Endometrial microvascular endothelial cells (primary cell): ENCODE data around the gene AANAT. TPM values are rescaled to one million over a fixed set of nuclear protein-coding genes. Genes with fewer than 3 reads are reported as not detected.

Experiments used
- in situ Hi-C: cut with HindIII; loops from 2 replicates; pipeline ENCODE4 v1.10.0; 2017; ENCODE audit warnings: low sequenced_read_pairs, low pct_unique_long_range_greater_than_20kb; ENCODE audit errors: inconsistent ontology term
- total RNA-seq: library from RNA; depleted of rRNA; stranded (reverse); fragments of >200 nt; gene quantifications from one replicate; pipeline ENCODE4 v1.2.3, GENCODE V29; 2015; ENCODE audit errors: inconsistent ontology term

AANAT gene
- total RNA-seq, 1 donor from 2014 or later, result not detected

DNA sequence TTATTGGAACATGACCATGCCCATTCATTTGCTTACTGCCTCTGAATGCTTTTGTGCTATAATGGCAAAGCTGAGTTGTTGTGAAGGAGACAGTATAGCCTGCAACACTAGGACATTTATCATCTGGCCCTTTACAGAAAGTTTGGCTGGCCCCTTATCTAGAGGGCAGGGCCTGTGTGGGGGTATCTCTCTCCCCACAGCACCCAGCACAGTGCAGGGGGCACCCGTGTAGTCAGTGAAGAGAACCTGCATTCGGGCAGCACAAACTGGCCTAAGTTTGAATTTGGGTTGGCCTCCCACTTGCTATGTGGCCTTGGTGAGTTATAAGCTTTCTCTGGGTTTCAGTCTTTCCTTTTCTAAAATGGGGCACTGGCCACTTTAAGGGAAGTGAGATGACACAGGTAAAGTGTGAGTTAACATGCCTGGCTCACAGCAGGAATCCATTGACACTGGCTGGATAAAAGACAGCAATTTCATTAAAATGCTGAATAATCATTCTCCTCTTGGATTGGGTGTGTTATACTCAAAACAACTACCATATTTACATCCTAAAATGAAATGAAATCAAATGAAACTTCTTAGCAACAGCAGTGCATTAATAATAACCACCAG lies 26.5 kb upstream of the AANAT start:
- in situ Hi-C loops, result no loop called here

DNA sequence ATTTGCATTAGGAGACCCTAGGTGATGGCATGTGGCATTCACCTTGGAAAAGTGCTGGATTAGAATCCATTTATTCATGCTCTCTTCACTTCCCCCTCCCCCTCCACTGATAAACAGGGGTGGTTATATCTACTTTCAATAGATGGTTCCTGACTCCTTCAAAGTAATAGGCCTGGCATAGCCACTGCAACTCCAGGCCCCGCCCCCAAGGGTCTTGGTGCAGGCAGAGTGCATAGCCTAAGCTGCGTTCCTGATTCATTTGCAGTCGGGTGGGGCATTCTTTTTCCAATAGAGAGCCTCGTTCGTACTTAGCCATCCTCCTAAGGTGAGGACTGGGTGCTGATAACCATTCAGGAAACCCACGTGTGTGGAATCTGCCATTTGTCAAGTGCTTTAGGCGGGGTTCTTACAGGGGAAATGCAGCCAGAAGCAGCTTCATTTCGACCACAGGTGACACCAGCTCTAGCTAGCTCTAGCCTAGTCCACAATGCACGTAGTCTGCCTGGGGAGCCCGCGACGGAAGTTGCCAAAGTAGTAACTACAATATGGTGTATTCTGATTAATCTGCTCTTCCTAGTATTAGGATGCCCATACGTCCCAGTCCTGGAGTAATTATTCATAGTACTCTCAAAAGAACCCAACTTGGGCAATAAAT lies 25.6 kb upstream of the AANAT start:
- in situ Hi-C loops, result no loop called here

DNA sequence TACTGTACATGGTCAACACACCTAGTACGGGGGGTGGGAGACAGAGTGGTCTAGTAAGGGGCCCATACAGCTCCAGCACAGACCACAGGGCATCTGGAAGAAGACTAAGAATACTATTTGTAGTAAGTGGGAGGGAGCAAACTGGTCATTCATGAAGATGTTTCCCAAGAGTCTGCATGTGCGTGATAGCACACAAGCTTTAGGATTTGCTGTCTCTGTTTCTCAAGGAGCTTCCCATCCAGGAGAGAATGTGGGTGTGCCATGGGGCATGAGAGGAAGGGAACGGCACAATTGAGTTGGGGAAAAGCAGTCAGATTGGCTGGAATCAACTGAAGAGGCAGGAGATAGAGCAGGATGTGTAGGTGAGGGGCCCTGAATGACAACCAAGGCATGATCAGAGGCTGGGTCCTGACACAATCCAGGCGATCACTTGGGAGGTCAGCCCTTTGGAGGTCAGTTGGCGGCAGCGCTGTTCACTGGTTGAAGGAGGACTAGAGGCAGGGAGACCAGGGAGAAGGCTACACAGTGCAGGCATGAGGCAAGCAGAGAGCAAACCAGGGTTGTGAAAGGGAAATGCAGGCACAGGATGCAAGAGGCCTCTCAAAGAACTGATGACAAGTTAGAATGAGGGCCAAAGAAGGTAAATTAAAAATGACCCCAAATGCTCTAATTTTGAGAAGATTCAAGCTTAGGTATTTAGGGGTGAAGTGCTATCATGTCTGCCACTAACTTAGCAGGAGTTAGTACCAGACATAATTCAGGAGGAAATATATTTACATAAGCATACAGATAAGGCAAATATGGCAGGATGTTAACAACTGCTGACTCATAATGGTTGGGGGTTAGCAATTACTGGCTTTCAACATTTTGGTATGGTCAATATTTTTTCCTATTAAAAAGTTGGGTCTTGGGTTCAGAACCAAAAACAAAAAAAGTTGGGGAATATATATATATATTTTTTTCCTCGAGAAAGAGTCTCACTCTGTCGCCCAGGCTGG lies 24.8 kb upstream of the AANAT start:
- in situ Hi-C loops, result no loop called here

DNA sequence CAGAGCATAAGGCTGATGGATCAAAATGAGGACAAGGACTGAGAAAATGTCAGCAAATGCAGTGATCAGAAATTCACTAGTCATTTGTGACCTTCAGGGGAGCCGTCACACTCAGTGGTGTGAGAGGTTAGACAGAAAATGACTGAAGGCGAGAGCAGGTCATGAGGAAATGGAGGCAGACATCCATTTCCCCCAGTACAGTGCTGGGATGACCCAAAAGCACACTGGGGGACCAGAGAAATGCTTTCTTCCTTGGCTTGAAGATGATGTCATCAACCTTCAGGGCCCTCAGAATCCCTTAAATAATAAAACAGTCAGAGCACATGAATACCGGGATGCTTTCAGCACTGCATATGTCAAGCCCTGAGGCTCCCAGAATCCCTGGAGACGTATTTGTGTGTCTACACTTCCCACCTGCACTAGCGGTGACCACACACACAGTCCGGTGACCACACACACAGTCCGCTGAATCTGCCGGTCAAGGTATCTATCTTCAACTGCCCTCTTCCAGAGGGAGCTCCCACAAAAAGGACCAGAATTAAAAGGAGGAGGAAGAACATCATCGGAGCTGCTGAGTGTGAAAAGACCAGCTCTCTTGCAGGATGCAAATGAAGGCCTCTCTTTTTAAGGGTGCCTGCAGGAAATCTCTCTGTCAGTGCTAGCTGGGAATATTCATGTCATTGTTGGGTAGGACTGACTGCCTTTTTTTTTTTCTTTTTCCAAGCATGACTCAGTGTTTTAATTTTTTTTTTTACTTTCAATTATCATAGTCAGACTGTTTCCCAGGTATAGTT lies 22.7 kb upstream of the AANAT start:
- in situ Hi-C loops, result no loop called here

DNA sequence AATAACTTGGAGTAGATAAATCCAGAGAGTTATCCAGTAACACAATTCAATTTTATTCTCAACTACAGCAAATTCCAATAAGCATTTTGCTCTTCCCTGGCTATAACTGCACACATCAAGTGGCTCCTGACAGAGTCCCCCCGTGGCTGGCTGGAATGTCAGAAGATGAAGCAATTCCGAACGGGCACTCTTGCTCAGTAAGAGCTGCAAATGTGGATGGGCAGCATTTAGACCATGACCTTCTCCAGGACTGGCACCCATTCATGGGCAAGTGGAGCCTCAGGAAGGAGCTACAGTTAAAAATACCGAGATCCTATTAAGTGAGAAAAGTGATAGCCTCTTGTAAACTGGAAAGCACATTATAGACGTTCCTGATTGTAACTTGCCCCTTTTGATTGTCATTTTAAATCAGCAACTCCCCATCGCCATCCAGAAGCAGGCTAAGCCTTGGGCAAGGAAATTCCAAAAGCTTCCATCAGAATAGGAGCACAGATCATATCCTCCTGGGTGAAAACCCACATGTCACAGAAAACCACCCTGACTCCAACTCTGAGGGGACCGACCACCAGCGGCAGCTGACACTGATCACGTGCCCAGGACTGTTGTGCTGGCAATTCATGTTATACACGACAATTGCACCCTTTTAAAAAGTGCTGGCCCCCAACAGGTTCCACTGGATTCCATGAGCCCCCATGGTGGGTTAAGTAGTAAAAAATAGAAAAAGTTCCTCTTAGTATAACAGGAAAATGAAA lies 21.5 kb upstream of the AANAT start:
- in situ Hi-C loops, result no loop called here

DNA sequence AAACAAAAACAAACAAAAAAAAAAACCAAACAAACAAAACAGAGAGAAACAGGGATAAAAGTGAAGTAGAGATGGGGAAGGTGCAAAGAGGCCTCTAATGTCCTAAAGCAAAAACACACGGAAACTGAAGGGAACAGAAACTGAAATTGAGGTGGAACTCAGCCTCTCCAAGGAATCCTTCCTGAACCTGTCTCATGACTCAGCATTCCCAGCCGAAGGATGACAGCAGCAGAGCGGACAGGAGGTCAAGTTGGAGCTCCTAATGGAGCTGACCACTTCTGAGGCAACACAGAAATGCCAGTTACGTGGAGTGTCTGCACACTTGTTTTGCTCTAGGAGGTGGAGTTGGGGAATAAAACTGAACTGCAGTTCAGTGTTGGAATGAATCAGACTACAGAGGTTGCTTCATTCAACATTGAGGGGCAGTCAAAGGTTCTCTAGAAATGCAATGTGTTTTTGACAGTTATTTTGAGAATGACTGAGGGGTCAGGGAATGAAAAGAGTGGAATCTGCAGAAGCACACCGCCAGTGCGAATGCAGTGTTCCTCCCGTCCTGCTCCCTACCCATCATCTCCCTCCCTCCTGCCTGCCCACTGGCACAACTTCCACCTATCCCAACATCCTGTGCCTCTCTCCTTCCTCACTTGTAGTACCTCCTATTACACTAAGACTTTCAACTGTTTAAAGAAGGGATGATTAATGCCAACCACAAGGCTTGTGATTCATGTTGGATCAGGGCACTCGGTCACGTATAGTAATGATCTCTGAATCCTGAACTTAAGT lies 20.8 kb upstream of the AANAT start:
- in situ Hi-C loops, result no loop called here

DNA sequence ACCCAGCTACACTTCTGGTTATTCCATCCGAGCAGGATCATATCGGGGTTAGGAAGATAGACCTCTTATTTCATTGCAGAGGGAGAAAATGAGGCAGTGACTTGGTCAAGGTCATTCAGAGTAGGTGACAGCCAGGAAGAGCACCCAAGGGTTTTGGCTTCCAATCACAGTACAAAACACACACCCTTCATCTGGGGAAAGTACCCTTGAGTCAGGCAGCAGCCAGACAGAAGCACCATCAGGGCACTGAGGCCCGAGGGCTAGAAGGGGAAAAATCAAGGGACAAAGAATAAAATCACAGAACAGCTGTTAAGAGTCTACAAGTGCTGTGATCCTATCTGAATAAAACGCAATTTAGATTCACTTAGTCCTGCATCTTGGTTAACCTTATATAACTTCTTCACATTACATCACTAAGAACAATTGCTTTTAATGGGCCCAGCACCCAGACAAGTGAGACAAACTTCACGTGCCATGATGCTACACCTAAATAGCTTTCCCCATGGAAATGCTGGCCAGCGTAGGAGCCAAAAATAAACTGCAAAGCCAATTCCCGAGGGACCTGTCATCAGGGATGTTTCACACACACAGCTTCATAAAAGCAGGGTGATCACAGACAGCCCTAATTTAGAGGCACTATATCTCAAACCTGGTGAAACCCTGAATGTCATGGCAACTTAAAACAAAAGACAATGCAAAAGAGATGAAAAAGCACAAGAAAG lies 19.3 kb upstream of the AANAT start:
- in situ Hi-C loops, result no loop called here

DNA sequence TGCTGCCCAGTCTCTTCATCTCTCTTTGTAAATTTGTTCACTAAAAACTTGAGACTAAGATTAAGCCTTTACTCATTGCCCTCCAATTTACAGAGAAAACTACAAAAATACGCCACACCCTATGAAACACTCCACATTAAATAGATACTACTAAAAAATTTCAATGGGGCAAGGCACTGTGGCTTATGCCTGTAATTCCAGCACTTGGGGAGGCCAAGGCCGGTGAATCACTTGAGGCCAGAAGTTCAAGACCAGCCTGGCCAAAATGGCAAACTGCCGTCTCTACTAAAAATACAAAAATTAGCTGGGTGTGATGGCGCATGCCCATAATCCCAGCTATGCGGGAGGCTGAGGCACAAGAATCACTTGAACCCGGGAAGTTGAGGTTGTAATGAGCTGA lies 18.3 kb upstream of the AANAT start:
- in situ Hi-C loops, result no loop called here

DNA sequence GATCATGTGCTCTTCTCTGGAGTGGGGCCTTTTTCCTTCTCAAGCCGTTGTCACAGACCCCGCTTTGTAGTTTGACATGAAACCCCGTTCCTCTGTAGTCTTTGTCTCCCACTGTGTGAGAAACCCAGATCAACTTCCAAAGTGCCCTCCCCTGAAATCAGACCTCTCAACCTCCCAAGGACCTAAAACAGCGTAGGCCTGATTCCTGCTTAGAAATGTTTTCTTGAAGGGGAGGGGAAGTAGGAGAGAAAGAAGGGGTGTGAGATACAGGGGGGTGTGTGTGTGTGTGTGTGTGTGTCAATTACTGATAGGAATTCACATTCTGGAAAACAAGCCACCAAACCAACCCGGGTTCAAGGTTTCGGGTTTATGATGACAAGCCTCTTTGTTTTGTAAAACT lies 15.9 kb upstream of the AANAT start:
- in situ Hi-C loops, result no loop called here

DNA sequence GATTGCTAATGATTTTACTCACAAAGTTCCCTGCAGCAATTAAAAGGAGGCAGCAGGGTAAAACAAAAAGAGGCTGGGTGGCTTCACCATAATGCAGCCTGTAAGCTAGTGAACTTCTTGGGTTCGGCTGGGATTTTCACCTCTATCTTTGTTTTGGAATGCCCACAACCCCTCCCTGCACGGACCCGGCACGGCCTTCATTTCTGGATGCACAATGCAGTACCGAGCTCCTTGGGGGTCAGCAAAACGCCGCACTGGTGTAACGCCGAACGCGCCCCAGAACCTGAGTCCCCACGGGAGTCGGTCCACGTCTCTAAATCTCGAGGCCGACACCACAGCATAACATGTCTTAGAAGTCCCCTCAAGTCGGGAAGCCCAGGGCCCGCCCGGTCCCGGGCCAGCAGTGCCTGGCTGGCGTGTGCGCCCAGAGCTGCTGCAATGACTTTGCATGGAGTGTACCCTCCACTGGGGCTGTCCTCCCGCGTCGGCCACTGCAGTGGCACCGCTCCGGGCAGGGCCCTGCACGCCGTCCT lies 15.2 kb upstream of the AANAT start:
- in situ Hi-C loops, result no loop called here

DNA sequence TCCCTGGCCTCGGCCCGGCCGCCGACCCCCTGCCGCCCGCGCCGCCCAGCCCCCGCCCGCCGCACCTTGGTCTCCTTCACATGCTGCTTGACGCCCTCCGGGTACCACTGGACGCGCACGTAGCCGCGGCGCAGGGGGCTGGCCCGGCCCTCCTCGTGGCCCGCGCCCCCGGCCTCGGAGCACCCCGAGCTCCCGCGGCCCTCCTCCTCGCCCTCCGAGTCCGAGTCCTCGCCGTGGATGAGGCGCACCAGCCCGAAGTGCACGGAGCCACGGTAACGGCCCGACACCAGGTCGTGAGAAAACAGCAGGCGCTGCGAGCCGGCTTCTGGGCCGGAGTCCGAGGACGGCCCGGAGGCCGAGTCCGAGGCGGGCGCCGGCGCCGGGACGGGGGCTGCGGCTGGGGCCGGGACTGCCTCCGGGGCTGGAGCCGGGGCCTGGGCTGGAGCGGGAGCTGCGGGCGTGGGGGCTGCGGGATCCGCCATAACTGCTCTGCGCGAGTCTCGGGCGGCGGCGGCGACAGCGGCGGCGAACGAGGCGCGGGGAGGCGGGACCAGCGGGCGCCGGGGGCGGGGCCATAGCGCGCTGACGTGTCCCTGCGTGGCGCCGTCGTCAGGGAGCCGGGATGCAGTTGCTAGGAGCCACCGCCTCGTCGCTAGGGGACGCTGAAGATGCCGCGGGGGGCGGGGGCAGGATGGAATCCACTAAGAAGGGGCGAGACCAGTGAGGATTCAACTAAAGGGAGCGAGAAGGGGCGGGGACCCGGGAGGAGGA lies 14.6 kb upstream of the AANAT start, which contains the start of gene UBE2O:
TSS of gene UBE2O (minus strand) at position 493 of the 771 bp plus-strand sequence. CDS start at position 482, 11 bp downstream.
- in situ Hi-C loops, result no loop called here

DNA sequence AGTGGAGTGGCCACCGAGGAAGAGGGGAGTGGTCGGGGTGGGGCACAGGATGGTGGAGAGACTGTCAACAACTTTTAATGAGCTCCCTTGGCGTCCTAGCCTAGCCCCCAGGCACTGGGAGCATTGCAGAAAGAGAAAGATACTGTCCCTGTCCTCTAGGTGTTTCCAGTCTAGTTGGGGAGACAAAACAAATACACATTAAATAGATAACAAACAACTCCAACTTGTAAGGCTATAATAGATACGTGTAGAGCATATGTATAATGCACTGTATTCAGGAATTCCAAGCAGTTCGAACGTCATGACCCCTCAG lies 14.0 kb upstream of the AANAT start:
- in situ Hi-C loops, result no loop called here

DNA sequence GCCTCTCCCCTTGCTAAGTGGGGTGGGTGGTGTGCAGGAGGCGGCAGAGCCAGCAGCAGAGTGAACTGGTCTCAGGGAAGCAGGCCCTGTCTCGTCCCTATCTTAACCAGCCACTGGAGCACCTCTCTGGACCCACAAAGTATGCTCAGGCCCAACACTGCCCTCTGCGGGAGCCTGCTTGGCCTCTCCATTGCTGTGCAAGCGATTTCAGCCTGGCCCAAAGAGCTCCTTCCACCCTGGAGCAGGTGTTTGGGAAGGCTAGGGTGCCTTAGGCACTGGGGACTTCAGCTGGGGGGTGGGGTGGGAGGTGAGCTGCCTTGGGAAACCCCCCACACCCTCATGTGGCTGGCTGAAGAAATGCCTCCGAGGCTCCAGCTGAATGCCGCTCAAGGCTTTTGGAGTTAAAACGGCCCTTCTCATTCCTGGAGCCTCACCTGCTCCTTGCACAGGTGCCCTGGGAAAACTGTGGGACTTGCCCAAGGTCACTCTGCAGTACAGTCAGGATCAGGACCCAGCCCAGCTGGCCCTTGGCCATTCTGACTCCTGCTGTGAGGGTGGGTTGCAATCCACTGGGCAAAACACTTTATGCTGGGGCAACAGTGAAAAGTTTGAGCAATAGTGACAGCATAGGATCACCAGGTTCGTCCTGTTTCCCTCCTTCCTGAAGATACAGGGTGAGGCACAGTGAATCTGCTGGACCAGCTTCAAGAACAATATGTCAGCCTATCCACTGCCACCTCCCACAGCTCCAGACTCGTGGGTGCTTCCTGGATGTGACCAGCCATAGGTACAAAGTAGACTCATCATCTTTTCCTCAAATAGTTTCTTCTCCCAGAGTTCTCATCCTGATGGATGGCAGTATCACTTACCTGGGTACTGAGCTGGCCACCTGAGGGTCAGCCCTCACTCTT lies 8.6 kb upstream of the AANAT start:
- in situ Hi-C loops, result no loop called here

DNA sequence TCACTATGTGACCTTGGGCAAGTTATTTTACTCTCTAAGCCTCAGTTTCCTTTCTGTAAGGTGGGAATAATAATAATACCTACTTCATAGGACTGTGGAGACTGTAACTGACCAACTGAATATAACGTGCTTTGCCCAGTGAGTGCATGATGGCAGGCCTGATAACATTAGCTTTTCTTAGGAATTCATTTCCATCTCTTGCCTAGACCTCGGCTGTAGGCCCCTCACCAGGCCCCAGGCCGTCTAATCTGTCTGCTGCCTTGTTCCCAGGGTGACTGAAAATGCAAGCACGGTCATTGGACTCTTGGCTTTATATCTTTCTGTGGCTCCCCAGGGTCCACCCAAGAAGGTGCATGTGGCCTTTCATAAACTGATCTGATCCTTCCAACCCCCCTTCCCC lies 7.7 kb upstream of the AANAT start:
- in situ Hi-C loops, result no loop called here
